Keratinocyte (primary cell): Measurements from ENCODE around the gene DNAJB11. TPM values are rescaled to one million over a fixed set of nuclear protein-coding genes. Genes with fewer than 3 reads are reported as not detected.

Experiments used
- DNase-seq: peaks from one replicate; pipeline ENCODE4 v3.0.0-alpha.2; 2011; ENCODE audit warnings: low read depth, missing footprints, low spot score
- FAIRE-seq: peaks from 2 replicates; lab custom pipeline; 2011; peaks lifted over from hg19 to GRCh38; lab: Jason Lieb, UNC
- H2AFZ ChIP-seq: 2 replicates; pipeline ENCODE4 v1.6.0; 2012; ENCODE audit warnings: low read length, control low read depth, inconsistent platforms; ENCODE audit not compliant: control insufficient read depth
- H3K27ac ChIP-seq: 2 replicates; pipeline ENCODE4 v1.5.1; 2011; ENCODE audit warnings: low read length; ENCODE audit not compliant: control insufficient read depth, insufficient read depth
- H3K27me3 ChIP-seq: 3 replicates; pipeline ENCODE4 v1.6.0; 2011; ENCODE audit warnings: low read length; ENCODE audit not compliant: control insufficient read depth, insufficient read depth; ENCODE audit errors: extremely low read depth
- H3K36me3 ChIP-seq, 2 experiments: 2 replicates in 1 of 2; 3 replicates in 1 of 2; pipeline ENCODE4 v1.5.1; 2011; ENCODE audit warnings: low read length in 2 of 2, mild to moderate bottlenecking in 1 of 2; ENCODE audit not compliant: control insufficient read depth in 2 of 2, insufficient read depth in 2 of 2; ENCODE audit errors: extremely low read depth in 1 of 2
- H3K4me1 ChIP-seq: 3 replicates; pipeline ENCODE4 v1.5.1; 2011; ENCODE audit warnings: low read length; ENCODE audit not compliant: control insufficient read depth, insufficient read depth; ENCODE audit errors: extremely low read depth
- H3K4me2 ChIP-seq: 3 replicates; pipeline ENCODE4 v1.6.0; 2011; ENCODE audit warnings: low read depth, low read length; ENCODE audit not compliant: control insufficient read depth, insufficient read depth; ENCODE audit errors: extremely low read depth
- H3K4me3 ChIP-seq, 3 experiments: fragments of 200-600 bp in 1 of 3; sonication (generic) in 1 of 3; 2 replicates in 2 of 3; 3 replicates in 1 of 3; pipeline ENCODE4 v1.5.1; 2011 to 2016; ENCODE audit warnings: low read length in 3 of 3, mild to moderate bottlenecking in 3 of 3, control low read depth in 2 of 3, inconsistent platforms in 1 of 3, low read depth in 1 of 3, mixed read lengths in 1 of 3, mixed run types in 1 of 3, moderate library complexity in 1 of 3; ENCODE audit not compliant: control insufficient read depth in 2 of 3, insufficient read depth in 2 of 3; ENCODE audit errors: extremely low read depth in 1 of 3
- H3K79me2 ChIP-seq: 2 replicates; pipeline ENCODE4 v1.6.0; 2012; ENCODE audit warnings: low read length; ENCODE audit not compliant: control insufficient read depth, insufficient read depth
- H3K9ac ChIP-seq: 3 replicates; pipeline ENCODE4 v1.6.0; 2011; ENCODE audit warnings: low read length; ENCODE audit not compliant: control insufficient read depth, insufficient read depth; ENCODE audit errors: extremely low read depth
- H3K9me1 ChIP-seq: 3 replicates; pipeline ENCODE4 v1.6.0; 2011; ENCODE audit warnings: low read length; ENCODE audit not compliant: control insufficient read depth, insufficient read depth; ENCODE audit errors: extremely low read depth
- H3K9me3 ChIP-seq: 2 replicates; pipeline ENCODE4 v1.5.1; 2012; ENCODE audit warnings: low read depth, low read length; ENCODE audit not compliant: control insufficient read depth
- H4K20me1 ChIP-seq: 3 replicates; pipeline ENCODE4 v1.6.0; 2011; ENCODE audit warnings: low read length; ENCODE audit not compliant: control insufficient read depth, insufficient read depth; ENCODE audit errors: extremely low read depth
- CTCF ChIP-seq, 3 experiments: IDR thresholded peaks in 1 of 3; conservative IDR thresholded peaks in 1 of 3; optimal IDR thresholded peaks in 1 of 3; 2 replicates in 2 of 3; 3 replicates in 1 of 3; pipeline versions ENCODE3 to v1.5.1; 2011; ENCODE audit warnings: low read length in 3 of 3, mild to moderate bottlenecking in 3 of 3, moderate library complexity in 2 of 3, control low read depth in 1 of 3, inconsistent platforms in 1 of 3; ENCODE audit not compliant: insufficient read depth in 2 of 3; ENCODE audit errors: extremely low read depth in 1 of 3
- EZH2 ChIP-seq: IDR thresholded peaks from one replicate; pipeline ENCODE4 v1.6.1; 2012; ENCODE audit warnings: inconsistent platforms, mild to moderate bottlenecking, low read length, moderate library complexity
- dilution Hi-C: fragments of 300-500 bp; cut with MboI; formaldehyde crosslinking; loops from one replicate; pipeline ENCODE4 v1.7.0; 2020; ENCODE audit warnings: low sequenced_read_pairs; ENCODE audit not compliant: extremely low pct_ligation_motif_present
- polyA plus RNA-seq, 5 experiments: library from polyadenylated mRNA; depleted of rRNA in 3 of 5; stranded (reverse) in 3 of 5; stranded (forward) in 1 of 5; unstranded in 1 of 5; fragments of >200 nt; gene quantifications; 1 replicate in 1 of 5; 2 replicates in 3 of 5; 3 replicates in 1 of 5; pipeline versions ENCODE4 v1.2.1 to v1.2.3, GENCODE V29; 2011 to 2012; ENCODE audit warnings: missing spikeins in 2 of 5, low read depth in 1 of 5, low replicate concordance in 1 of 5

DNAJB11 gene
- polyA plus RNA-seq, 1 donor (not counting 4 experiments of a cell fraction or from before 2014, with no cell fraction given), result 61.8 TPM

GRCh38 chr3:186619787-186620212 lies 49.3 kb downstream of the DNAJB11 start:
- Histone ChIP-seq H3K4me3 (no peak overlapping the region), H3K27ac (no peak overlapping the region), H4K20me1 (no peaks in the 10 kb centered on the region), H3K4me1 (peaks cover 19% of the 10 kb centered on the region), H3K79me2 (no peaks in the 10 kb centered on the region), H3K36me3 (no peaks in the 10 kb centered on the region), H3K9me3 (no peaks in the 10 kb centered on the region), H3K9me1 (no peaks in the 10 kb centered on the region), H3K4me2 (no peak overlapping the region), H2AFZ (no peak overlapping the region), H3K9ac (no peak overlapping the region), H3K27me3 (no peaks in the 10 kb centered on the region)
- FAIRE-seq, result no peak
- dilution Hi-C loops, result no loop called here
- DNase-seq, result no peak
- TF ChIP-seq CTCF (optimal IDR thresholded peaks at IDR 0.05 in 1 of 3, IDR thresholded peaks at IDR 0.05 in 1 of 3, conservative IDR thresholded peaks at IDR 0.05 in 1 of 3; ENCODE audit: extremely low read depth in 1 of 3, insufficient read depth in 2 of 3, low read length in 3 of 3), result no peak
- no peak for TF ChIP-seq EZH2

GRCh38 chr3:186620213-186621092 lies 49.9 kb downstream of the DNAJB11 start:
- Histone ChIP-seq H3K9me3 (no peaks in the 10 kb centered on the region), H3K27me3 (no peaks in the 10 kb centered on the region), H3K4me2 (no peak overlapping the region), H3K27ac (no peak overlapping the region), H3K79me2 (no peaks in the 10 kb centered on the region), H2AFZ (no peak overlapping the region), H4K20me1 (no peaks in the 10 kb centered on the region), H3K4me1 (peaks cover 19% of the 10 kb centered on the region), H3K9ac (no peak overlapping the region), H3K36me3 (no peaks in the 10 kb centered on the region), H3K9me1 (no peaks in the 10 kb centered on the region), H3K4me3 (no peak overlapping the region)
- DNase-seq (no peak), FAIRE-seq (no peak)
- dilution Hi-C loops, result no loop called here
- no peak for TF ChIP-seq CTCF (optimal IDR thresholded peaks at IDR 0.05 in 1 of 3, IDR thresholded peaks at IDR 0.05 in 1 of 3, conservative IDR thresholded peaks at IDR 0.05 in 1 of 3; ENCODE audit: extremely low read depth in 1 of 3, insufficient read depth in 2 of 3, low read length in 3 of 3)
- no peak for TF ChIP-seq EZH2
